NCI-H2081 (cell line): ENCODE results near the gene WDR72.
A peak's percentile ranks its signal among the peaks of the same experiment; 100 is the strongest.
"Not testable (repeated sequence)": the region's sequence is repeated elsewhere in the genome, so short reads cannot be mapped to it uniquely, and the experiment has no call there.

ENCODE experiments used
- DNase-seq, 2 experiments: peaks; one replicate each; lab custom pipeline; 2025; lab: John Stamatoyannopoulos, UW

WDR72 gene

DNA sequence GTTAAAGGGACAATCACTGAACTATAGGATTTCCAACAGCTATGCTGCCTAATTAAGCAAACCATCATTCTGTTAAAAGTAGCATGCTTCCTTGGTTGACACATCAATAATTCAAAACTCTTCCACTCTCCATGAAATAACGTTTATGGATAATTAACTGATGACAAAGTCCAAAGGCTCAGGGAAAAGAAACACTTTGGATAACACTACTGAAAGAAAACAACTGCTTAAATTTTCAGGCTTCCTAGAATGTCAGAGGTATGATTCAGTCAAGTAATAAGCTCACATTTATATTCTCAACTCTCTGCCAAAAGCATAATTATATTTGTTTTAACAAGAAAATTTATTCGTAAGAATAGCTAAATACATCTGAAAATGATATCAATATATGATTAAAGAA lies 49.6 kb downstream of the WDR72 start:
- DNase-seq: no peak

DNA sequence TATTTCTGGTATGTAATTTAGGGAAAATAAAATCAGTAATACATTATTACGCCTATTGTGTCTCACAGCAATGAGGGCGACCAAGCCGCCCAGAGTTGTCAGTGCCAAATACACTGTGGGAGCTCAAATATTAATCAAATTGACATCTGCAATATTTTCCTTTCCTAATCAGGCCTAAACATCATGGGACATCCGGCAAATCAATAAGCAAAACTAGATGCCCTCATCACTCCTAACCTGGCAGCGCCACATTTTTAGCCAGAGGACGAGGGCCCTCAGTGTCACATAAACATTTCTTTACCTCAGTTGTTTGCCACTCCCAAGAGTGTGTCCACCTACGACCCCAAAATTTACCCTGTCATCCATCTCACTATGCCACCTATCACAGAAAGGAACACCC lies 64.1 kb downstream of the WDR72 start:
- no peak for DNase-seq

DNA sequence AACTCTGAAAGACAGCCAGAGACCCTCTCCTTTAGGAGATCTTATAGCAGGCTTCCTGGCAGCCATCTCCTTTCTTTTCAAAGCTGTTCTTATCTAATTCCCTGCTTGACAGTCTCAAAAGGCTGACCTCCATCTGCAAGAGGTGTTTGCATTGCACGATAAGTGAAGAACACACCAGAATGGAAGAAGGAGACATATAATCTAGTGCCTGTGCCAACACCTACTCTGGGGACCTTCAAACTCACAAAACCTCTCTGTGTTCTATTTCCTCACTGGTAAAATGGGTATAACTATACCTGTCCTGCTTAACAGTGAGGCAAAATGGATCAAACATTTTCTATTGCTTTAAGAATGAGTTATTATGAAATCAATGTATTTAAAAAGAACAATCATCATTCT lies 65.0 kb downstream of the WDR72 start:
- no peak for DNase-seq

DNA sequence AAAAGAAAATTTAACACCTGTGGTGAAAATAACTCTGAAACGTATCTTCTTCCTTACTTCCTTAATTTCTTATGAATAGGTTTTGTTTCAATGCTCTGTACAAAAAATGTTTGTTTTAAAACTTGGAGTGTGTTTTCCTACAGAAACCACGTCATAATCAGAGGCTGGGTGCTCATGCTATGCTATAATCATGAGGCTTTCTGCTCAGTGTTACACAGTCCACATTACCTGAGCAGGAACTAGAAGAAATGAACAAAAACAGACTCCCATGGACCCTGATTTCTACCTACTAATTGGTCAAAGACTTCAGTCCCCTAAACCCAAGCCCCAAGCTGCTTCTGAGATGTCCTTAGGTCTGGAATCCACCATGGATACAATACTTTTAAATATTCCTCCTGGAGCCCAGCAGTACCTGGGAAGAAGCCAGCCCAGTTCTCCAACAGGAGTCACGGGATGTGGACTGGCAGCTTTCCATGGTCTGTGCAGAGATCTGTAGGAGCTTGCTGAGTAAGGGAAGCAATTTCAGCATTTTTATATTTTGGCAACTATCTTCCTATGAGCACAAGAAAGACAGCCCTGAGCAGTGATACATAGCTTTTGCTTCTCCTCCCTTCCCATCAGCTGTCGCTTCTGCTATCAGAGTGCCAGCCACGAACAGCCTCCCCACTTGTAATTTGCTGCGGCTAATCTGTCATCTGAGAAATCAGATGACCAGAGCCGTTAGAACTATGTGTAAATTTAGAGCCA lies 65.6 kb downstream of the WDR72 start:
- DNase-seq: peak; percentile 31 to 68

DNA sequence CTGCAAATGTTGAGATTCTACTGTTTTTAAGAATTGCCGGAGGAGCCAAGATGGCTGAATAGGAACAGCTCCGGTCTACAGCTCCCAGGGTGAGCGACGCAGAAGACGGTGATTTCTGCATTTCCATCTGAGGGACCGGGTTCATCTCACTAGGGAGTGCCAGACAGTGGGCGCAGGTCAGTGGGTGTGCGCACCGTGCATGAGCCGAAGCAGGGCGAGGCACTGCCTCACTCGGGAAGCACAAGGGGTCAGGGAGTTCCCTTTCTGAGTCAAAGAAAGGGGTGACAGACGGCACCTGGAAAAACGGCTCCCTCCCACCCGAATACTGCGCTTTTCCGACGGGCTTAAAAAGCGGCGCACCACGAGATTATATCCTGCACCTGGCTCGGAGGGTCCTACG lies 75.3 kb downstream of the WDR72 start:
- DNase-seq: not testable (repeated sequence)

DNA sequence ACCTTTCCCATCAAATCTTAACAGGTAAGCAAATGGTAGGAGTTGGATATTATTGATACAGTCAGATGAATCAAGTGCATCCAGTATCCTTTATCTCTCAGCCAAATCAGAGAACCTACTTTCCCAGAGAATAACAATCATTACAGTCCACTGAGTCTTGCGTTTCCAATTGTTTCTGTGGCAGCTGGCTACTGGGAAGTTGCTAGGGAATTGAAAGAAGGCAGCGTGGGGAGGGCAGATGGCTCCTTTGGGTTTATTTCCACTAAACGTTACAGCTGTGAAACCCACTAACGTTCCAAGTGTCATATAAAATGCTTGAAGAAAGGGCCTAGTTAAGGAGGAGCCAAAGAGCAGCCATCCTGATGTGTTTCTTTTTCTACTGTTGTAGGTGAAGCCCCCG lies 78.4 kb downstream of the WDR72 start:
- DNase-seq: no peak

DNA sequence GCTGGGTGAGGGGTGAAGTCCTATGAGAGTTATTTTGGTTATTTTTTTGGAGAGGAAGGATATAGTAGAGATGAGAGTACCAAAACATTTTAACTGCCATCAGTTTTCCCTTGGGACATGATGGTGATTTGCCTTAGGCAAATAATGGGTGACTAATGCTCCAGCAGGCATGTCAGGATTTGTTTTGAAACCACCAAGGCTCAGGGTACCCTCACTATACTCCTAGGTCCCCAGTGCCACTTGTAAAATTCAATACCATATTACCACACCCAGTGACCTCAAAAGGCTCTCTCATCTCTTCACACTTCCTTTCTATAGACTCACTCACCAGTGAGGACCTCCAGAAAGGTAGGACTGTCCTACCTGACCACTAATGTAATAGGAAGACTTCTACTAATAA lies 83.6 kb downstream of the WDR72 start:
- DNase-seq: no peak

DNA sequence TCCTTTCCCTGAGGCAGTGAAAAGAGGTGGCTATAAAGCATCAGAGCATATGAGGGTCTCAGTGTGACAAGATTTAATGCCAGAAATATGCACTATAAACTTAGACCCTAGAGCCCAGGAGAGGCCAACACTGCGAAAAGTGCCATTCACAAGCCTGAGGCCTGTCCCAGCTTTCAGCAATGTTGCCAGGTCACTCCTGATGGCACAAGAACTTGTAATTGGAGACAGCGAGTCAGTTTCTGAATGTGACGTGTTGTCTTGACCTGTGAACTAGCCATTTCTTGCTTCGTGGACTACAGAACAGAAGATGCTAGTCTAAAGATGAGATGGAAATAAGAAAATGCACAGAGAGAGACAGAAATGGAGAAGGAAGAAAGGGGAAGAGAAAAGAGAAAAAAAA lies 87.9 kb downstream of the WDR72 start:
- DNase-seq: no peak

DNA sequence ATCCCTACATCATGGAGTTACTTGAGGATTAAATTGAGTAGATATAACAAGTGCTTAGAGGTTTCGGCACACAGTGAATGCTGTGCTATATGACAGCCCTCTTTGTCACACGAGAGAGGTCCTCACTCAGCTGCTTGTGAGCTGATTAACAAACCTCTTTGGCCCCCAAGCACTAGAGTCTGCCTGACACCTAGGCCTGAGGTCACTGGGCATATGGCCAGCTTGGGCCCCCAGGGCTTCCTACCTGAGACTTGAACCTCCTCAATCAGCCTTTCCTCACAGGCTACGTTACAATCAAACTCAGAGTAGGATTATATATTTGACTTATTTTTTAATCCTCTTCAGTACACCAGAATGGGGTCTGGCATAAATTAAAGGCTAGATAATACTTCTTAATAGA lies 88.8 kb downstream of the WDR72 start:
- no peak for DNase-seq

DNA sequence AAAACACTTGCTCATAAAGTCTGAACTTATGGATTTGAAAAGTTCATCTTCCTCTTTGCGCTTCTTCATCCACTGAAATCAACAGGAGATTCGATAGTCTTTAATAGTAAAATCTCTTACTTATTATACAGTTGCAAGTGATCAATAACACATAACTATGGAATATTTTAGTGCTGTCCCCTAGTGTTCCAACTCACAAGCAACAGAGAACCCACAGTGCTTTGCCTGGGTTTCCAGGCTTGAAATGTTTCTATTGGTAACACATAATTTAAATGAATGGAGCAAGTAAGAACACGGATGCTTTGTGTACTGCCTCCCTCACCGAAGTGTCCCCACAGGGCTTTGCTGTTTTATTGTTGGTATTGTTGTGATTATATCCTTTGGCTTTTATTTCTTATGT lies 93.5 kb downstream of the WDR72 start:
- peak; percentile 4 to 58 for DNase-seq

DNA sequence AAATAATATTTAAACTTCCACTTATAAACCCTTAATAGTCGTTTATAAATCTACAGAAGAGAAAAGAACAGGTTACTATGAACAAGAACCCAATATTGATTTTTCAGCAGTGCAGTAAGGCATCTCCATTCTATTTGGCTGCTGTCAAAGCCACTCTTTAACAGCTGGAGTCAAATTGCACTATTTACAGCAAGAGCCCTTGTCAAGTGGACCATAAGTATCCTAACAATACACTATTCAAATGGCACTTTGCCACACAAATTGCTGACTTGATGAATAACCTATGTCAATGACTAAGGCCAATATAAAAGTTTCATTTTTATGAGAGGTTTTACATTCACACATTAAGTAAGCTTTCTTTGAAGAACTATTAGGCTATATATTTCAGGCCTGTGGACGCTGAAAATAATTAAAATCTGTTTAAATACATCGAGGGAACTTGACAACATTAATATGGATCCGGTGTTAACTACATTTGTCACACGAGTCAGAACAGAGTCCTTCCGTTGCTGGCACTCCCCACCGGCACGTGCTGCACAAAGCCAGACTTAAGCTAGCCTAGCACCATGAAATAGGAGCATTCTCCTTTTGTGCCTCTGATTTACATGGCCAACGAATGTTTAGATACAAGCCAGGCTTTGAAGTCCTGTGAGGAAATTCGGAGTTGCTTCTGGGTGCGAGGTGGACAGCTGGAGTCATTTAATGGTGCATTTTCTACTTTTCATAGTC lies 100.5 kb downstream of the WDR72 start:
- peak; percentile 88 to 98 for DNase-seq

DNA sequence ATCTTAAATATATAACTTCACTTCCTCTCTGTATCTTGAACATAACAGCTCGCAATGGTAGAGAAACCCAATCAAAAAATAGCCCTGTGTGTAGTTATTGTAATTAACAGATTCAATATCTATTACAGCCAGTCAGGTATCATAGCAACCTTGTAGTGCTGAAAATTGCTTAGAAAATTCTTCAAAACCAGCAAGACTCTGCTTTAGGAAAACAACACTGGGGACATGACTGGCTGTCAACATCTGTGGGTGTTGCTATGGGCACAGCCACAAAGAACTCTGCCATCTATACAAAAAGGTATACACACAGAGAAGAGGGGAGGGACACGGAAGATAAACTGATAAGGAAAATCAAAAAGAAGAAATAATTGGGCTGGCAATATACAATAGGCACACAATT lies 101.2 kb downstream of the WDR72 start:
- DNase-seq: peak; percentile 75 to 89

DNA sequence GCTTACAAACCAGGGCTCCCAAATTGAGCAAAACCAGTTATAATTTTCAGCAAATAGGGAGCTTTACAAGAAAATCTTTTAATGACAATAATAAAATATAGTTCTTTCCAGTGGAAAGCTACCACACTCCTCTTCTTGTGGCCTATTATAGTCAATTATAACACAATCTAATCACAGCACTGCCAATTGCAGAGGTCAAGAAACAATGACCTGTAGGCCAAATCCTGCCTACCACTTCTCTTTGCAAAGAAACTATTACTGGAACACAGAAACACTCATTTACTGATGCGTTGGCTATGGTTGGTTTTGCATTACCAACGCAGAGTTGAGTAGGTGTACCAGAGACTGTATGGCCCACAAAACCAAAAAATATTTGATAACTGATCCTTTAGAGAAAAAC lies 110.5 kb downstream of the WDR72 start:
- DNase-seq: no peak

DNA sequence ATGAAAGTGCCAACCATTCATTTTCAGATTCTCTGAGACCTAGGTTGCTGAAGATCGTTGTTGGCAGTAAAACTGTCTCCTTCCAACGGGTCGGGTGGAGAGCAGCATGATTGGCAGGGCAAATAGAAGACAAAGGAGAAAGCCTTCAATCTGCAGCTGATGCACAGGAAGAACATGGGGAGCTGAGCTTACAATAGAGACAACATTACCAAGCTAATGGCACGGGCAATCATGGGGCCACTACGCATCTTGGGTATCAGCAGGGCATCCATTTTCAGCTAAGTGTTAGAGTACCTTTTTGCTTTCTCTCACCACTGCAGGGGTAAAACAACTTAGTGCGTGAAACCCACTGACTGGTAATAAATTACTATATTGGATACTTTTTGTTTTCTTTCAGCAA lies 114.8 kb downstream of the WDR72 start:
- peak; percentile 77 to 96 for DNase-seq

DNA sequence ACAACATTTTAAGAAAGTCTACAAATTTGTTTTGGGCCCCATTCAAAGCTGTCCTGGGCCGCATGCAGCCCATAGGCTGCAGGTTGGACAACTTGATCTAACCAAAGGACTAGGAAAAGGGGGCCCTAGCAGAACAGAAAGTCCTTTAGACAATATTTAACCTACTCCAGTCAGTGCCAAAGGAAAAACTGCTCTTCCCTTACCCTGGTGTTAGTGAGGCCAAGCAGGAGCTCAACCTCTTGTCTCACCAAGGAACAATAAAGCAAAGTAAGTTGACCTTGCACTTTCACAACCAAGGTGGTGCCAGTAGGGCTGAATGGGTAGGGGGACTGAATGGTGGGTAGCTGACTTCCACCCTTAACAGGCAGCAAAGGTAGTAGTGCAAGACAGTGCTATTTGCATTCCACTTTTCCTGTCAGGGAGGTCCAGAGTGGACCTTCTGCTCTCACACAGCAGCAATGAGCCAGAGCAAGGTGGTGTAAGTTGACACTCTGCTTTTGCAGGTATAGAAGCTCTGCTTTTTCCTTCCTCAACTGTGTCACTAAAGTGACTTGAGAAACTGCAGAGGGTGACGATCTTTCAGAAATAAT lies 124.9 kb downstream of the WDR72 start:
- DNase-seq: no peak

DNA sequence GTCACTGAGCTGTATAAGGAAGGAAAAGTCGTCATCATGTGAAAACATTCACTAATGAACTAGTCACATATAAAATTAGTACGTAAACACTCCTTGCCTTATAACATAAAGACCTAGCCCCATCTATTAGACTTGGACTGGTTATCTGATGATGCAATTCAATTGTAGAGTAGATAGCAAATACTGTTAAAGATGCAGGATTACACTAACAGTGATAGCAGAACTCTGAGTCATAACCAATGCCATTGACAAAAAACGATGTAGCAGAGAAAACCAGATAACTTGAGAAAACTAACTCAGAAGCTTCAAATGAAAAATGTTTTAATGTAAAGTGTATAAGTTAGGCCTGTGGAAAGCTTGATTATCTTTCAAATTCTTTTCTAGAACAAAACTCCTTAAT lies 132.2 kb downstream of the WDR72 start:
- no peak for DNase-seq

DNA sequence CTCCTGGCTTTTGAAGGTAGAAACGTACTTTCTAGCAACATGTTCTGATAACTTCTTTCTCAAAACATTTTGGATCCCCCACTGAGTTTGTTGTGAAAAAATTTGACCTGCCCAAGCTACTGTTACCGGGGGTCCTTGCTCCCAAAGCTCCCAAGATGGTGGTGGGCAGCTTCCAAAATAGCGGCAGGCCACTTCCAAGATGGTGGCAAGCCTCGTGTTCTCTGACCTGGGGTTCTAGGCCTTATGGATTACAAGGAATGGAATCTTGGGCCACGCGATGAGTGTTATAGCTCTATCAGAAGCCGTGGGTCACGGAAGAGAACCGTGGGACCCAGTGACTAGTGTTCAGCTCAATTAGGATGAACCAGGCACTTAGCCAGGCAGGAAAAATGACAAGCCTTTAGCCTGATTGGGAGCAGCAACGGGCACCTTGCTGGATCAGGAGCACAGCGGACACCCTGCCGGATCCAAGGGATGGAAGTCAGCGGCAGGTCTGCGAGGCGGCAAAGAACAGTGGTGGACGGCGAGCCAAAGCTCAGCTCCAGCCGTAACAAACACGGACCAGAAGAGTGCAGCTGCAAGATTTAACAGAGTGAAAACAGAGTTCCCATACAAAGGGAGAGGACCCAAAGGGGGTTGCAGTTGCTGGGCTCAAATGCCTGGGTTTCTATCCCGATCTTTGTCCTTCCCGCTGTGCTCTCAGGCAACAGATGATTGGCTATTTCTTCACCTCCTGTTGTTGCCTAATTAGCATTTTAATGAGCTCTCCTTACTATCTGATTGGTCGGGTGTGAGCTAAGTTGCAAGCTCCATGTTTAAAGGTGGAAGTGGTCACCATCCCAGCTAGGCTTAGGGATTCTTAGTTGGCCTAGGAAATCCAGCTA lies 133.3 kb downstream of the WDR72 start:
- DNase-seq: no peak

DNA sequence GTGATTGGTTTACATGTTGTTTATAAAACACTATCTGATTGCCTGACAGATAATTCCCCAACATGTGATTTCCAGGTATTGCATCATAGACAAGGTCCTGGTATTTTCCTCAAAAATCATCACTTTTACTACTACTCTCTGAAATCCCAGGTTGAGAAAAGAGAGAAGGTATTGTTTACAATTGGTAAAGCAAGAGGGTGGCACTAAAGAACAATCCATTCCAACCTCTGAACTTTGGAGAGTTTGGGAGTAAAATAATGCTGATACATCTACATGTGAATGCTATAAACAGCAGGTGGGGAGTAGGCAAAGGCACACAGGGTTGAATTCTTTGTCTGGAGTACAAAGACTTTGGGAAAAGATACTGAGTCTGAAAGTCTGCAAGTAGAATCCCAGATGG lies 134.2 kb downstream of the WDR72 start:
- no peak for DNase-seq

DNA sequence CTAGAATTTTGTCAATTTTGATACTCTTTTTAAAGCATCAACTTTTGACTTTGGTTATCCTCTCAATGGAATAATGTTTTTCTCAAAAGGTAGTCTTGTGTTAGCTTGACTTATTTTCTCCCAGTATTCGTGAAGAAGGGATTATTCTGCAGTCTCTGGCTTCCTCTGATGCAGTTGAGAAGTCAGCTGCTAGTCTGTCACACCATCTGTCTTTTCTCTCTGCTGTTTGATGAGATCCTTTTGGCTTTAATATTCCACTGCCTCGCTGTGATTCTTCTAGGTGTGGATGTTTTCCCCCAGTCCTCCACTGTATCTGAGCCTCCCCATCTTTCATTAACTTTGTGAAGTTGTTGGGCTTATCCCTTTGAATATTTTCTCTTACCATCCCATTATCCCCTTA lies 141.0 kb downstream of the WDR72 start:
- DNase-seq: no peak

DNA sequence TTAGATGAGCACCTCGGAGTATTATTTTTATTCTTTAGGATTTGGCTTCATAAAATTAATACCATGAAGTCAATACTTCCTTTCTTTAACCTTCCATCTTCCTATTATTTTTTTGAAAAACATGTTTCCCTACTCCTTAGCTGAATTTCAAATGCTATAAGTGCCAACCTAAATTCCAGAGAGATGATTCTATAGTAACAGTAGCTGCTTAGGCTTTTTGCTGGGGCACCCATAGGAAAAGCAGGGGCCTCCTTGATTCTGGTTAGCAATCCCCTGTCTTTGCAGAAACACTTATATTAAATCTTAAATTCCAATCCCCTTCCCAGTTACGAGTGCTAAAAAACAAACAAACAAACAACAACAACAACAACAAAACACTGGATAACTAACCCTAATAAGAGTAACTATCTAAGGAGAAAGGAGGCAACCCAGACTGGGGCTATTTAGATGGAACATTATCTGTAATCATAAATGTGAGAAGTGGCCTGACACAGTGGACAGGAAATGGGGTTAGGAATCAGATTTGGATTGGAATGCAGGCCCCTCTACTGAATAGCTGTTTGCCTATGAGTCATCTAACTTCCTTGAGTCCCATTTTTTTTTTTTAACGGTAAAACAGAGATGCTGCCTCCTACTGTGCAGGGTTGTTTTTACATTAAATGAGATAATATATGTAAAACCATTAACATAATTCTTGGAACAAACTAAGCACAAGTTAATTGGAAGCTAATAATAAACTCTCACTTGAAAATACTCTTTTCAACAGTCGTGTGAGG lies 148.1 kb downstream of the WDR72 start:
- no peak for DNase-seq

DNA sequence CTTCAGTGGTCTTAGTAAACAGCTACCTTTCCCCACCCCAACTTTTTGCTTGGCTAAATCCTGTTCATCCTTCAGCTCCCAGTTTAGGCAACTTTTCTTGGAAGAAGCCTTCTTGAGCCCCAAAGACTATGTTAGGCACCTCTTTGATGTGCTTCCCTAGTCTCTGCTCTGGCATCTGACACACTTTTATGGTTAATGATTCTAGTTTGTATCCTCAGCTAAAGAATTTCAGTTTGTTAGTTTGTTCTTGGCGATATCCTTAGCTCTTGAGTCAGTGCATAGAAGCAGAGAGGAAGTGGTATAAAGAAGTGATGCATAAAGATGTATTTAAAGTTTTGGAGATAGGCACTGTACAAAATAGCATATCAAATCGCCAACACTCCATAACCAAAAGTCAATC lies 168.4 kb downstream of the WDR72 start:
- no peak for DNase-seq

DNA sequence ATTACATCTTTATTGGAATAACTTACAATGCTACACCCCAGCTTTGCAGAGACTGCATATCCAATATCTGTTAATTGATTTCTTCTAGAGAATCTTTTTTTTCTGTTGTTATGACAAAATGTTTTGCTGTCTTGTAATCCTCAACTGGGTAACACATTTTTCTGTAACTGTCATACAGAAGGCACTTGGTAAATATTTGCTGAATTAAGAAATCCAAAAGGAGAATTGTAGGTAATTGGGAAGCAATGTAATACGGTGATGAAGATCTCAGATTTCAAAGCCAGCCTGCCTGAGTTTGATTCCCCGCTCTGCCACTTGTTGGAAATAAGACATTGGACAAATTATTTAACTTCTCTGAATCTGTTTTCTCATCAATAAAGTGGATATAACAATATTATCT lies 169.1 kb downstream of the WDR72 start:
- DNase-seq: no peak
